ENCODE data around the gene SYNE2. TPM values are rescaled to one million over a fixed set of nuclear protein-coding genes. Genes with fewer than 3 reads are reported as not detected.

The SYNE2 gene
- total RNA-seq, 1 donor from 2014 or later, result 121 TPM

DNA sequence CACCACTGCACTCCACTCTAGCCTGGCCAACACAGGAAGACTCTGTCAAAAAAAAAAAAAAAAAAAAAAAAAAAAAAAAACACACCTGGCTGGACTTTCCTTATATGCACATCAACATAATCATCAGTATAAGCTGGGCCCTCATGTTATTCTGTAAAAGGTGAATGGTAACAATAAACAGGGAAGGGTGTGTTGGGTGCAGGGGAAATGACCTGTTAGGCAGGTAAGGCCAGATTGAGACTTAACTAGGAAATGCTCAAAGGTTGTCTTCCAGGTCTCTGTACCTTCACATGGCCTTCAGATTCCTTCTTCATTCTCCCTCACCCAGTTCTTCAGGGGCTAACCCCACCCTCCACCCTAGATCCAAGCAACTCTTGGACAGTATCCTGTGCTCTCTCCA, 393.9 kb downstream of the SYNE2 start:
- Histone ChIP-seq H3K4me1 (no peaks in the 10 kb centered on the region), H3K27me3 (no peaks in the 10 kb centered on the region), H3K36me3 (no peaks in the 10 kb centered on the region), H3K27ac (no peak overlapping the region), H3K4me3 (no peak overlapping the region), H3K9me3 (no peaks in the 10 kb centered on the region)
- TF ChIP-seq, protein P1, sequence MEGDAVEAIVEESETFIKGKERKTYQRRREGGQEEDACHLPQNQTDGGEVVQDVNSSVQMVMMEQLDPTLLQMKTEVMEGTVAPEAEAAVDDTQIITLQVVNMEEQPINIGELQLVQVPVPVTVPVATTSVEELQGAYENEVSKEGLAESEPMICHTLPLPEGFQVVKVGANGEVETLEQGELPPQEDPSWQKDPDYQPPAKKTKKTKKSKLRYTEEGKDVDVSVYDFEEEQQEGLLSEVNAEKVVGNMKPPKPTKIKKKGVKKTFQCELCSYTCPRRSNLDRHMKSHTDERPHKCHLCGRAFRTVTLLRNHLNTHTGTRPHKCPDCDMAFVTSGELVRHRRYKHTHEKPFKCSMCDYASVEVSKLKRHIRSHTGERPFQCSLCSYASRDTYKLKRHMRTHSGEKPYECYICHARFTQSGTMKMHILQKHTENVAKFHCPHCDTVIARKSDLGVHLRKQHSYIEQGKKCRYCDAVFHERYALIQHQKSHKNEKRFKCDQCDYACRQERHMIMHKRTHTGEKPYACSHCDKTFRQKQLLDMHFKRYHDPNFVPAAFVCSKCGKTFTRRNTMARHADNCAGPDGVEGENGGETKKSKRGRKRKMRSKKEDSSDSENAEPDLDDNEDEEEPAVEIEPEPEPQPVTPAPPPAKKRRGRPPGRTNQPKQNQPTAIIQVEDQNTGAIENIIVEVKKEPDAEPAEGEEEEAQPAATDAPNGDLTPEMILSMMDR (IDR thresholded peaks at IDR 0.05), result no peak
- no peak for DNase-seq
- ATAC-seq, result no peak
- intact Hi-C loops (cut with DNase I), result no loop called here

DNA sequence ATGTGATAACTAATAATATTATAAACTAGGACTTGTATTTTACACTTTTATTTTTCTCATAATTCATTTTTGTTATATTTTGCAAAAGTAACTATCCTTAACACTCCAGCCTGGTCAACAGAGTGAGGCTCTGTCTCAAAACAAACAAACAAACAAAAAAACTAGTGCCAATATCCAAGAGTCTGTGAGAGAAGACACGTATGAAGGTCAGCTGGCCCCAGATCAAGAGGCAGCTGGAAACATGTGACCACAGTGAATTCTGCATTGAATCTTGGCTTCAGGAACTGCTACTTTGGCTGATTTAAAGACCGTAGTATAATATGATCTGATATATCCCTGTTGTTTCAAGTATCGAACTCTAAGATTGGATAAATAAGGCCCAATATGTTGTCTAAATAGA, 394.4 kb downstream of the SYNE2 start:
- Histone ChIP-seq H3K4me1 (no peaks in the 10 kb centered on the region), H3K36me3 (no peaks in the 10 kb centered on the region), H3K27ac (no peak overlapping the region), H3K9me3 (no peaks in the 10 kb centered on the region), H3K4me3 (no peak overlapping the region), H3K27me3 (no peaks in the 10 kb centered on the region)
- DNase-seq, result no peak
- intact Hi-C loops (cut with DNase I), result no loop called here
- no peak for ATAC-seq
- TF ChIP-seq, protein P1 (IDR thresholded peaks at IDR 0.05), result no peak

GRCh38 chr14:64248689-64249088, 395.9 kb downstream of the SYNE2 start:
- Histone ChIP-seq H3K9me3 (no peaks in the 10 kb centered on the region), H3K27me3 (no peaks in the 10 kb centered on the region), H3K4me3 (no peak overlapping the region), H3K27ac (no peak overlapping the region), H3K4me1 (no peaks in the 10 kb centered on the region), H3K36me3 (no peaks in the 10 kb centered on the region)
- intact Hi-C loops (cut with DNase I), result no loop called here
- DNase-seq (no peak), ATAC-seq (no peak)
- TF ChIP-seq, protein P1 (IDR thresholded peaks at IDR 0.05), result no peak

DNA sequence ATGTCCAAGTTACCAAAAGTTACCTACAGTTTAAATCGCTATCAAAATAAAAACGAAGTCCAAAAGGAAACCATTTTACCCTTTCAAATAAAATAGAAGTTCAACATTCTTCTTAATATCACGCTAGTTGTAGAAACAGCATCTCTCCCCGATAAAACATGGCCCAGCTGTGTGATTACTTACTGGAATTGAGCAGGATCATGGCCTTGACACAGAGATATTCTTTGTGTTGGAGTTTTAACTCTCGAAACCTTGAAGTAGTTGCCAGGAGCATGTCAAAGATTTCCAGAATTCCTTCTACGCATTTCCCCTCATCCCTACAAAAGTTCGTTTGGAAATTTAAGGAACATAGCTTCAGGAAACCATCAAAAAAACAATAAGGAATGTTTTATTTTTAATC, 396.6 kb downstream of the SYNE2 start:
- no peaks in the 10 kb centered on the region for H3K4me1 ChIP-seq
- TF ChIP-seq, protein P1 (IDR thresholded peaks at IDR 0.05), result no peak
- ATAC-seq (no peak), DNase-seq (no peak)
- no peaks in the 10 kb centered on the region for H3K27me3 ChIP-seq
- H3K9me3 ChIP-seq, result no peaks in the 10 kb centered on the region
- no peak overlapping the region for H3K27ac ChIP-seq
- no peak overlapping the region for H3K4me3 ChIP-seq
- H3K36me3 ChIP-seq, result no peaks in the 10 kb centered on the region
- intact Hi-C loops (cut with DNase I), result no loop called here

GRCh38 chr14:64253672-64254071, 400.9 kb downstream of the SYNE2 start:
- Histone ChIP-seq H3K27ac (no peak overlapping the region), H3K4me3 (no peak overlapping the region), H3K36me3 (no peaks in the 10 kb centered on the region), H3K9me3 (no peaks in the 10 kb centered on the region), H3K4me1 (no peaks in the 10 kb centered on the region), H3K27me3 (no peaks in the 10 kb centered on the region)
- DNase-seq (no peak), ATAC-seq (no peak)
- intact Hi-C loops (cut with DNase I), result no loop called here
- TF ChIP-seq, protein P1 (IDR thresholded peaks at IDR 0.05), result no peak

- TF ChIP-seq, protein P1 (IDR thresholded peaks at IDR 0.05), result no peak
- no peaks in the 10 kb centered on the region for H3K4me1 ChIP-seq
- H3K36me3 ChIP-seq, result no peaks in the 10 kb centered on the region
- H3K27ac ChIP-seq, result no peak overlapping the region
- ATAC-seq, result no peak
- intact Hi-C loops (cut with DNase I), result no loop called here
- H3K27me3 ChIP-seq, result no peaks in the 10 kb centered on the region
- no peak overlapping the region for H3K4me3 ChIP-seq
- DNase-seq, result no peak
- no peaks in the 10 kb centered on the region for H3K9me3 ChIP-seq
Observed at GRCh38 chr14:64255756-64256155, 403.0 kb downstream of the SYNE2 start.

Measured in upper lobe of right lung (tissue), 1 donor.